Stomach smooth muscle (tissue), 2 donors: Measurements from ENCODE around the gene PPP1R15B.

Source experiments
- H3K27ac ChIP-seq: one replicate; pipeline ENCODE4 v1.7.0; 2013; ENCODE audit warnings: mild to moderate bottlenecking, low read length, inconsistent platforms
- H3K27me3 ChIP-seq, 2 donors: one replicate each; pipeline ENCODE4 v1.7.0; 2013; ENCODE audit warnings: low read length in 2 of 2; ENCODE audit not compliant: insufficient read depth in 2 of 2, control insufficient read depth in 1 of 2
- H3K36me3 ChIP-seq, 2 donors: one replicate each; pipeline ENCODE4 v1.7.0; 2013; ENCODE audit warnings: low read length in 2 of 2; ENCODE audit not compliant: control insufficient read depth in 2 of 2, insufficient read depth in 2 of 2
- H3K4me1 ChIP-seq: one replicate; pipeline ENCODE4 v1.7.0; 2013; ENCODE audit warnings: low read length; ENCODE audit not compliant: control insufficient read depth, insufficient read depth
- H3K4me3 ChIP-seq, 2 donors: one replicate each; pipeline ENCODE4 v1.7.0; 2013; ENCODE audit warnings: low read length in 2 of 2
- H3K9ac ChIP-seq, 2 donors: one replicate each; pipeline ENCODE4 v1.7.0; 2013; ENCODE audit warnings: low read length in 2 of 2, mild to moderate bottlenecking in 1 of 2
- H3K9me3 ChIP-seq, 2 donors: one replicate each; pipeline ENCODE4 v1.7.0; 2013; ENCODE audit warnings: low read length in 2 of 2; ENCODE audit not compliant: control insufficient read depth in 2 of 2
- donor health status: healthy.
- donor health status: Pancreatic carcinoma.

PPP1R15B gene

DNA sequence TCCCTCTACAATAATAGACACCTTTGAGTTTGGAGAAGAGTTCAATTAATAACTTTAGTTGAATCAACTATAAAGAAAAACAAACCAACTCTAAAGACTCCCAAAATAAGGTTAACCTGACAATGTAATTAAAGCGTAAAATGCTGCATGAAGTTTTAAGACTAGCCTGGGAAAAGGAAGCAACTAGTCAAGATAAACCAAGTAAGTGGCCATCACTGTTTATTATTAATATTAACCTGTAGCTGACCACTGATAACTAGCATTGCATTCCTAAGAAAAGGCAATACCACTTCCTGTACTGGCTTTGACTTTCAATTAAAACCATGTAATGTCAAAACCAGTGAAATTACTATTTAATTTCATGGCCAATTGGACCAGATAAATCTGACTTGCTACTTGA, 3.0 kb downstream of the PPP1R15B start:
- H3K27ac ChIP-seq = no peak overlapping the region
- H3K9me3 ChIP-seq = no peaks in the 10 kb centered on the region
- H3K27me3 ChIP-seq = no peaks in the 10 kb centered on the region
- peak overlapping the region; percentile 100 for H3K9ac ChIP-seq
- peak overlapping the region; percentile 97 to 99 for H3K4me3 ChIP-seq
- H3K36me3 ChIP-seq = peaks cover 9 to 19% of the 10 kb centered on the region in 2 donors
- peaks cover 7% of the 10 kb centered on the region for H3K4me1 ChIP-seq

GRCh38 chr1:204408074-204408507, 3.5 kb downstream of the PPP1R15B start:
- Histone ChIP-seq H3K4me3 (peak overlapping the region; percentile 97 to 99), H3K36me3 (peaks cover 10 to 21% of the 10 kb centered on the region in 2 donors), H3K9ac (peak overlapping the region; percentile 52 to 100), H3K4me1 (peaks cover 7% of the 10 kb centered on the region), H3K27ac (no peak overlapping the region), H3K9me3 (no peaks in the 10 kb centered on the region), H3K27me3 (no peaks in the 10 kb centered on the region)

GRCh38 chr1:204407295-204407971, 4.2 kb downstream of the PPP1R15B start:
- Histone ChIP-seq H3K27ac (no peak overlapping the region), H3K27me3 (no peaks in the 10 kb centered on the region), H3K4me1 (peaks cover 7% of the 10 kb centered on the region), H3K4me3 (peak overlapping the region; percentile 97 to 99), H3K9me3 (no peaks in the 10 kb centered on the region), H3K36me3 (peaks cover 12 to 28% of the 10 kb centered on the region in 2 donors), H3K9ac (peak overlapping the region; percentile 52 to 100)

GRCh38 chr1:204406621-204407020, 5.0 kb downstream of the PPP1R15B start:
- Histone ChIP-seq H3K4me3 (peak overlapping the region; percentile 97 to 99), H3K4me1 (peaks cover 7% of the 10 kb centered on the region), H3K9ac (peak overlapping the region in 1 of 2 donors; percentile 100)

DNA sequence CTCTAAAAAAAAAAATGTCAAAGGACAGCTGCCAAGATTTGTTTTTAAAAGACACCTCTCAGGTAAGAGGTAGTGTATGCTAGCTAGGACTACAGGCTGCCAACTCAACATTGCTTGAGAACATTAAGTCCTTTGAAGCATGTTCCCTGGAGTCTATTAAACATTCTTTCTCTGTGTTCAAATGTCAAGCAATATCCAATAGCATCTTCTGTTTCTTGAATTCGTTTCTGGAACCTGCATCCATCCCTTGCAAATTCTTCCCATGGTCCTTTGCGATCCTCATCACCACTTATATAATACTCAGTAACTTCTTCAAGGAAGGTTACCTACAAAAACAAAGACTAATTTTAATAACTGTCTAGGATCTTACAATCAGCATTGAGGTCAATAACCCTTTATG, 5.6 kb downstream of the PPP1R15B start:
- Histone ChIP-seq H3K27ac (no peak overlapping the region), H3K4me1 (peaks cover 7% of the 10 kb centered on the region), H3K36me3 (peaks cover 15 to 37% of the 10 kb centered on the region in 2 donors)

More at GRCh38 chr1:204406621-204407020, 5.0 kb downstream of the PPP1R15B start:
- no peaks in the 10 kb centered on the region for H3K27me3 ChIP-seq
- H3K9me3 ChIP-seq = no peaks in the 10 kb centered on the region
- H3K27ac ChIP-seq = no peak overlapping the region
- peaks cover 15 to 33% of the 10 kb centered on the region in 2 donors for H3K36me3 ChIP-seq

GRCh38 chr1:204404629-204405028, 7.0 kb downstream of the PPP1R15B start:
- Histone ChIP-seq H3K27me3 (no peaks in the 10 kb centered on the region), H3K27ac (no peak overlapping the region), H3K9ac (no peak overlapping the region), H3K4me1 (peaks cover 7% of the 10 kb centered on the region), H3K36me3 (peaks cover 18 to 45% of the 10 kb centered on the region in 2 donors), H3K9me3 (no peaks in the 10 kb centered on the region), H3K4me3 (no peak overlapping the region)

More for the DNA sequence above, 5.6 kb downstream of the PPP1R15B start:
- Histone ChIP-seq H3K9me3 (no peaks in the 10 kb centered on the region), H3K9ac (no peak overlapping the region), H3K4me3 (peak overlapping the region in 1 of 2 donors; percentile 45), H3K27me3 (no peaks in the 10 kb centered on the region)

DNA sequence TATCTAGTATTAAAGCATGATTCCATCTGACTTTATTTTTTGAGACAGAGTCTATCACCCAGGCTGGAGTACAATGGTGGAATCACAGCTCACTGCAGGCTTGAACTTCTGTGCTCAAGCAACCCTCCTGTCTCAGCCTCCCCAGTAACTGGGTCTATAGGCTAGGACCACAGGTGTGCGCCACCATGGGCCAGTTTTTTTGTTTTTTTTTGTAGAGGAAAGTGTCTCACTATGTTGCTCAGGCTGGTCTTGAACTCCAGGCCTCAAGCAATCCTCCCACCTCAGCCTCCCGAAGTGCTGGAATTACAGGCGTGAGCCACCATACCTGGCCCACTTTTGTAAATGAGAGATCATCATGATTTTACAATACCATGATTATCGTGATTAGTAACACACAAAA, 9.2 kb downstream of the PPP1R15B start:
- H3K27me3 ChIP-seq = no peaks in the 10 kb centered on the region
- H3K27ac ChIP-seq = no peak overlapping the region
- H3K4me1 ChIP-seq = peaks cover 7% of the 10 kb centered on the region
- H3K9ac ChIP-seq = no peak overlapping the region
- peaks cover 23 to 48% of the 10 kb centered on the region in 2 donors for H3K36me3 ChIP-seq
- H3K4me3 ChIP-seq = no peak overlapping the region
- no peaks in the 10 kb centered on the region for H3K9me3 ChIP-seq

- Histone ChIP-seq H3K27me3 (no peaks in the 10 kb centered on the region), H3K4me1 (peaks cover 7% of the 10 kb centered on the region), H3K9ac (no peak overlapping the region), H3K27ac (no peak overlapping the region), H3K4me3 (no peak overlapping the region), H3K36me3 (peaks cover 23 to 48% of the 10 kb centered on the region in 2 donors), H3K9me3 (no peaks in the 10 kb centered on the region)
Observed at GRCh38 chr1:204401730-204402129, 9.9 kb downstream of the PPP1R15B start.

DNA sequence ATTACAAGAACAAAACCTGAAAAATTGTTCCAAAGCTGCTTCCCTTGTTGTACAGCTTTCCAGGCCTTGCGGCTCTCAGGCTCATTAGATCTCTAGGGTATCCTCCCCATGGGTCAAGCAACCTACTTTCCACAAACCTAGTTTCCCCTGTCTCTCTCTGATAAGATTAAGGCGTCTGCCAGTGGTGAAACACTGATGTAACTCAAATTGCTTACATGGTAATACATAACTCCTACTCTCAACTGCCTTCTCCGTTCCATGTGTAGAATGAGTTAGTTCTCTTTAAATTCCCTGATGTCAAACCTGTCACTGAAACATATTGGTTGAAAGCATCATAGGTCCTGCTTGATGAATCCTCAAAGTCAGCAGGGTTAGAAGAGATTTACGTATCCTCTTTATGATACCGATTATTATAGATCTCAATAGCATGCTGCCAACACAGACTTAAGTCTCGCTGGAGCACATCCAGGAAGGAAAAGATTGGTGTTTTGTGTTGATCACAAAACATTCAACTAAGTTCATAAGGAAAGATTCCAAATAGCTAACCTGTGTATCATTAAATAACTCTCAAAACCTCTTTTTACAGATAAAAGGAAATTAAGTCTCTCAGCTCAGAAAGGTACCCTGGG, 10.6 kb downstream of the PPP1R15B start:
- no peaks in the 10 kb centered on the region for H3K9me3 ChIP-seq
- H3K27me3 ChIP-seq = no peaks in the 10 kb centered on the region
- no peak overlapping the region for H3K4me3 ChIP-seq
- peaks cover 23 to 47% of the 10 kb centered on the region in 2 donors for H3K36me3 ChIP-seq
- H3K9ac ChIP-seq = no peak overlapping the region
- no peak overlapping the region for H3K27ac ChIP-seq
- peaks cover 2% of the 10 kb centered on the region for H3K4me1 ChIP-seq

DNA sequence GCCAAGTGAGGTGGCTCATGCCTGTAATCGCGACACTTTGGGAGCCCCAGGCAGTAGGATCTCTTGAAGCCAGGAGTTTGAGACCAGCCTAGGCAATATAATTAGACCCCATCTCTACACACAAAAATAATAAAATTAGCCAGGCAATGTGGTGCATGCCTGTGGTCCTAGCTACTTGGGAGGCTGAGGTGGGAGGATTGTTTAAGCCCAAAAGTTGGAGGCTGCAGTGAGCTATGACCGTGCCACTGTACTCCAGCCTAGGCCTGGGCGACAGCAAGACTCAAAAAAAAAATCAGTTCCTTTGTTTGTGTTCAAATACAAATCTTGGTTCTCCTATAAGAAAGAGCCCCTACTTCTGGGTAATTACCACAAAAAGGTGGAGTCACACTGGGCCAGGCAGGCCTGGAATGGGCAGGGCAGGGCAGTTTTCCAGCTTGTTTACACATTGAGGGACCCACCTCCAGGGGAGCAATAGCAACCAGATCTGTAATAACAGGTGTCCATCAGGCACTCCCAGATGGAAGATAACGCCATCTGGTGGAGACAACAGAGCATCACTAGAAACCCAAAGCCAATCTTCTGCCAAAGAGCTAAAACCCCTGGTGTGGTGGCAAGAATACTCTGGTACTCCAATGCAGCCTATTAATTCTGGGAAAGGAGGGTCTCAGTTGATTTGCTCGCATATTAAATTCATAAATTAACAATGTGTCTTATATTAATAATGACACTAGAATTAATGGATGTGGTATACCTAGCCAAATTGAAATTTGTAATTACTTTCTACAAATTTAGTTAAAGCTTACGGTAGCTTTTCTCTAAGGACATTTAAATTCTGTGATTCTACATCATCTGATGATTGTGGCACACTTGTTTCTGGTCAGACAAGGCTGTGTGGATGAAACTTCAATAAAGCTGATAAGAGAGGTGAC, 13.2 kb downstream of the PPP1R15B start:
- no peaks in the 10 kb centered on the region for H3K4me1 ChIP-seq
- no peaks in the 10 kb centered on the region for H3K27me3 ChIP-seq
- no peak overlapping the region for H3K27ac ChIP-seq
- no peaks in the 10 kb centered on the region for H3K9me3 ChIP-seq
- H3K4me3 ChIP-seq = no peak overlapping the region
- no peak overlapping the region for H3K9ac ChIP-seq
- H3K36me3 ChIP-seq = peaks cover 13 to 27% of the 10 kb centered on the region in 2 donors
